Fibroblast of villous mesenchyme (primary cell): ENCODE measurements around the gene HOXA7. TPM values are rescaled to one million over a fixed set of nuclear protein-coding genes. Genes with fewer than 3 reads are reported as not detected.

ENCODE experiments used
- DNase-seq: peaks from one replicate; pipeline ENCODE4 v3.0.0-alpha.2; 2010; ENCODE audit warnings: low read depth
- H3K4me3 ChIP-seq: 2 replicates; pipeline ENCODE4 v1.5.1; 2011; ENCODE audit warnings: low read depth, mild to moderate bottlenecking, low read length
- total RNA-seq: library from RNA; depleted of rRNA; stranded (reverse); fragments of >200 nt; gene quantifications from 2 replicates; pipeline ENCODE4 v1.2.3, GENCODE V29; 2012
- TF ChIP-seq, protein P1 (sequence below): IDR thresholded peaks from 2 replicates; pipeline ENCODE4 v1.5.1; 2012; ENCODE audit warnings: low read depth, mild to moderate bottlenecking, low read length; ENCODE audit not compliant: insufficient read depth

Gene HOXA7
- total RNA-seq, 1 donor = 2.2 TPM

- TF ChIP-seq, protein P1, sequence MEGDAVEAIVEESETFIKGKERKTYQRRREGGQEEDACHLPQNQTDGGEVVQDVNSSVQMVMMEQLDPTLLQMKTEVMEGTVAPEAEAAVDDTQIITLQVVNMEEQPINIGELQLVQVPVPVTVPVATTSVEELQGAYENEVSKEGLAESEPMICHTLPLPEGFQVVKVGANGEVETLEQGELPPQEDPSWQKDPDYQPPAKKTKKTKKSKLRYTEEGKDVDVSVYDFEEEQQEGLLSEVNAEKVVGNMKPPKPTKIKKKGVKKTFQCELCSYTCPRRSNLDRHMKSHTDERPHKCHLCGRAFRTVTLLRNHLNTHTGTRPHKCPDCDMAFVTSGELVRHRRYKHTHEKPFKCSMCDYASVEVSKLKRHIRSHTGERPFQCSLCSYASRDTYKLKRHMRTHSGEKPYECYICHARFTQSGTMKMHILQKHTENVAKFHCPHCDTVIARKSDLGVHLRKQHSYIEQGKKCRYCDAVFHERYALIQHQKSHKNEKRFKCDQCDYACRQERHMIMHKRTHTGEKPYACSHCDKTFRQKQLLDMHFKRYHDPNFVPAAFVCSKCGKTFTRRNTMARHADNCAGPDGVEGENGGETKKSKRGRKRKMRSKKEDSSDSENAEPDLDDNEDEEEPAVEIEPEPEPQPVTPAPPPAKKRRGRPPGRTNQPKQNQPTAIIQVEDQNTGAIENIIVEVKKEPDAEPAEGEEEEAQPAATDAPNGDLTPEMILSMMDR = no peak
- H3K4me3 ChIP-seq = peak within 1 kb of the TSS; percentile 77
- peak; percentile 92 for DNase-seq
These were observed 4.3 kb downstream of the HOXA7 start, which contains the start of gene HOXA3 for GRCh38 chr7:27151931-27152815. TSS of gene HOXA3 (minus strand) at chr7:27152583. CDS start at chr7:27110640, 41,943 bp downstream.

- TF ChIP-seq, protein P1 = no peak
These were observed 5.0 kb downstream of the HOXA7 start for GRCh38 chr7:27151341-27151930.

GRCh38 chr7:27150568-27151340 lies 5.7 kb downstream of the HOXA7 start:
- peak overlapping the region; percentile 77 for H3K4me3 ChIP-seq
- peak; percentile 77 for DNase-seq
- TF ChIP-seq, protein P1 = peak; percentile 80

More at GRCh38 chr7:27151341-27151930, 5.0 kb downstream of the HOXA7 start:
- peak overlapping the region; percentile 77 for H3K4me3 ChIP-seq
- no peak for DNase-seq

DNA sequence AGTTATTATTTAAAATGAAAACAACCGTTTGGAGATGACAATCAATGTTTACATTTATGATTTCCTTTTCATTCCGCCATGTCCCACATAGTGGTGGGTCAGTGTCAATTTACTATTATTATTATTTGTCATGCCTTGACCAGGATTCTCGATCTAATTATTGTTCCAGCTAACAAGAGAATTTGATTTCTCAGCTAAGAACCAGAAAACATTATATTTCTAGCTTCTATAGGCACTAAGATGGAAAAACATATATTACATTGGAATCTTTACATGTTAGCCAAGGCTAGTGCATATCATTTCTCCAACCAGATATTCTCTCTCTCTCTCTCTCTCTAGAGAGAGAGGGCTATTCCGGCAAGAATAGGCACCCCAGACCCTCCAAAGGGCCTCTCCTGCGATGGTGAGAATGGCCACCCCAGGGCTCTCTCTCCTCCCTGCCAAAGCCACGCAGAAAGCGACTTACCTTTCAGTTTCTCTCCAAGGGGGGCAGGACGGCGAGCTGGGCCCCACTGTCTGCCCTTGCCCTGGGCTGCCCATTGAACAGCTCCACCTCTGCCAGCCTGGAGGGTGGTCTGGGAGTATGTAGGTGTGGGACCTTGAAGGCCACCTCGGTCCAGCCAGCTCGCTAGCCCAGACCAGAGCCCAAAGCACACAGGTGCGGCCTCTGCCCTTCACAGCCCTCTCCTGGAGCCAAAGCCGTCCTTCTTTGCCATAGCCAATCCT lies 6.5 kb downstream of the HOXA7 start:
- H3K4me3 ChIP-seq = peak overlapping the region; percentile 77
- DNase-seq = no peak
- TF ChIP-seq, protein P1 = no peak

DNA sequence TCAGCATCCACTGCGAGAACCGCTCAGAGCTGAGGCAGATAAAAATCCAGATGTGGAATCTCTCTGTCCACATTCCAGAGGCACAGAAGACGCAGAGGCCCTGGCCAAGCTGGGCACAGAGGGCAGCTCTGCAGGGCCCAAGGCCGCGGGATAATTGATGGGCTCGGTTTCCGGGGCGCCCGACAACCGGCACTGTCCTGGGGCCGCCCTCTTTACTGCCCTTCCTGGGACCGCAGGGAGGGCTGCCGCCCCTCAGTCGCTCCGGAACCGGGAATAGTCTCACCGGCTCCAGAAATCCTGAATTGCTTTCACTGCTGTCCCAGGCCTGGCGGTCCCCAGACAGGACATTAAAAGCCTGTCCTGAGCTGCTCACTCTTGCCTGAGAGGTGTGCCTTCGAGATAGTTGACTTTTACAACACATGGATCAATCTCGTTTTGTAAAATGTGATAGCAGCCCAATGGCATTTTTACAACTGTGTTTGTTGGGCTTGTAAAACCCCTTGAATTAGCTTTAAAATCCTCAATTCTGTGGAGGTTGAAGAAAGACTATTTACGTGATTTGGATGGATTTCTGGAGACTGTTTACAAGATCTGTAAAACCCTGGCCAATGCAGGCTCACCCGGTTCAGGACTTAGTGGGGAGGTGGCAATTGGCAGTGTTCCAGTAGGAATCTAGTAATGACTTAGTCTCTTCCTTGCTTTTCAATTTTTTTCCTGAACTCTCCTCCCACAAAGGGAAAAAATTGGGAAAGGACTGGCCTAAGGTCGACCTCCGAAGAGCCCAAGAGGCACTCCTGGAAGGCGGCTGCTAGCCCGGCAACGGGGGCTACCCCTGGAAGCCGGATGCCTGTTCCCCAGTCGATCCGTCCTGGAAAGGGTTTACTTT lies 7.5 kb downstream of the HOXA7 start:
- TF ChIP-seq, protein P1 = no peak
- peak overlapping the region; percentile 77 for H3K4me3 ChIP-seq
- DNase-seq = peak; percentile 64
